Hematopoietic multipotent progenitor cell (in vitro differentiated cells): Measurements from ENCODE around the gene SHISA3. TPM values are rescaled to one million over a fixed set of nuclear protein-coding genes. Genes with fewer than 3 reads are reported as not detected.

ENCODE experiments used
- DNase-seq, 3 donors: peaks; one replicate each; pipeline ENCODE4 v3.0.0-alpha.2; 2011 to 2015; ENCODE audit warnings: low read depth in 2 of 3, low spot score in 2 of 3
- total RNA-seq: library from RNA; depleted of rRNA; stranded (reverse); fragments of >200 nt; gene quantifications from one replicate; pipeline ENCODE4 v1.2.3, GENCODE V29; 2012

Gene SHISA3
- total RNA-seq, 1 donor: not detected

DNA sequence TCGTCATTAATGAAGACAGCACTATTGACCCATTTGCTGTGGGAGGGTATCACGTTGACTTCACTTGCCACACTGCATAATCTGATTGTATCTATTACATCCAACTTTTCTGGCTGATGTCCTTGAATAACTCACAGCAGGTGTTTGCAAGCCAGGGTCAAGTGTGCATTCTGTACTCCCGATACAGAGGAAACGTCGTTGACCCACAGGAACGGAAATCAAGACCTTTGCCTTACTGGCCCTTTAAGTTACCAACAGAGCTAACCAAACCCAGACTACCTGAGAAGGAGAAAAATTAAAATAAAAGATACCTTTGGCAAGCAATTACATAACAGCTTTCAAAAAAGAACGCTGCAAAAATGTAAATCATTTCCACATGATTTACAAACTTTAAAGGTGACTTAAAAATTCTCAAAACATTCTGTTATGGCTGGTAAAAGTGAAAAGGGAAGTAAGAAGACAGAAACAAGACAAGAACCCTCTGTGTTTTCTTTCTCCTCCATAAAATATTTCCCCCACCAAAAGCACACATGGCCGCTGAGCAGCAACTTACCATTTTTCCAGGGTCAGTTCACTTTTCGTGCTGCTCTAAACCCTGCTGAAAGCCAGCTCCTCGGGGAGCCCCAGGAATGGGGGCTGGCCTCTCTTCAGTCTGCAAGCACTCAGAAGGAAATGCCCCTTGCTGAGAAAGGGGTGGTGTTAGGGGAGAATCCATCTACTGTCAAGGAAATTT is 6.5 kb upstream of the SHISA3 start:
- no peak for DNase-seq

GRCh38 chr4:42391355-42391664 is 6.0 kb upstream of the SHISA3 start:
- DNase-seq: no peak

DNA sequence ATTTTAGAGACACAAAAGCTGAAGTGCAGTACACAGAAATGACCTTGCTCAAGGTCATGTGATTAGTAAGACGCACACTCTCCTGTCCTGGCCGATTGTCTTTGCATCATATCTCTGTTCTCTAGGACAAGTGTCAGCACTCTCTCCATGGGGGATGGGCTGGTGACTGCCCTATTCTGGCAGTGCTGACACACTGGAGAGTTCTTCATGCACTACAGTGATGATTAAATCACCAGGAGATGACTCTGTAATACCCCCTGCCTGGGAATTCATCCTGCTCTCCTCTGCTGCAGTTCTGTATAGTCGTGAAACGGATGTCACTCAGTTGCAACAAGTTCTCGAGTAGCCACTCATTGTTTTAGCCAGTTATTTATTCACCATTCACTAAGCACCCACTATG is 5.3 kb upstream of the SHISA3 start:
- no peak for DNase-seq

DNA sequence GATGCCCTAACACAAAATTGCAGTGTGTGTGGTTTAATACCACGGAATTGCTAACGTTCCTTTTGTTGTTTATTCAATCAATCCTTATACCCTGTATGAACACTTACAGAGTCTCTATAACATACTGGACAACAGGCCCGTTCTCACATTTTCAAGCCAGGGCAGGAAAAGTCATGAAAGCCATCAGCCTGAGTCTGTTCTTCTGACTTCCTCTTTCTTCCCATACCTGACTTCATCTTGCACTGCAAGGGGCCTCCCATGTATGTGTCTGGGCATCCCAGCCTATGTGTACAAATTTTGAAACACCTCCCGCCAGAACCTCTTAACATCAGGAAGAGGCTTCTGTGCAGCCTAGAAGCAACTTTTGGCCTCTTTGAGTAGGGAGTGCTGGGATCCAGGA is 4.9 kb upstream of the SHISA3 start:
- peak in 1 of 3 donors; percentile 15 for DNase-seq

DNA sequence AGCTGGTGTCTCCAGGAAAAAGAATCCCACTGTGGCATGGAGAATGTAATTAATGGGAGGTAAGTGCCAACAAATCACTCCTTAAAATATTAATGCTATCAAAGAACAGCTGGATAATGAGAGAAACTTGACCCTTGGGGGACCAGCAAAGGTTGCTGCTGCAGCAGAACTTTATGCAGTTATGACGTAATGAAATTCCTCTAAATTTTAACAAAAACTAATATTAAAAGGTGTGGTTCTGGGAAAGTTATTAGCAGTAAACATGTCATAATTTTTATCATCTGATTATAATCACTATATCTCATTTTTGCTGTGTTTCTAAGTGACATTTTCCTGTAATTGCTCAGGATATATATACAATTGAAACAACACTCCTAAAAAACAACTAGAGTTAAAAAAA is 1.7 kb upstream of the SHISA3 start:
- DNase-seq: no peak

DNA sequence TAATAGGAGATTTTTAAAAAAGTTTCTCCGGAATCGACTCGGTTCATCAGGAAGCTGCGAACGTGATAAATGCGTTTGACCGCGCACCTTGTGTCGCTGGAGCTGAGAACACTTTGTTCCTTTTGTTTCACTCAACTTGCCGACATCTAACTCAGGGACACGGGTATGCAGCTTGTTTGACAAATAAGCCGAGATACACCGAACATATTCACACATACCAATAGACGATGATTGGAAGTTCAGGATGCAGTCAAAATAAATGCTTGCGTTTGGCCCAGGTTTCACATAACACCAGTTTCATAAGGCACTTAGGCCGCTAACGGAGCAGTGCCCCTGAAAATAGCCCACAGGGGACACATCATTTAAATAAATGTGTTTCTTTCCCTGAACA is 932 bp upstream of the SHISA3 start:
- peak in 2 of 3 donors; percentile 36 to 54 for DNase-seq

- peak in 1 of 3 donors; percentile 29 for DNase-seq
Measured at GRCh38 chr4:42397635-42398170, 415 bp downstream of the SHISA3 start.

GRCh38 chr4:42398171-42398870 is 1.0 kb downstream of the SHISA3 start:
- peak in 1 of 3 donors; percentile 22 for DNase-seq

DNA sequence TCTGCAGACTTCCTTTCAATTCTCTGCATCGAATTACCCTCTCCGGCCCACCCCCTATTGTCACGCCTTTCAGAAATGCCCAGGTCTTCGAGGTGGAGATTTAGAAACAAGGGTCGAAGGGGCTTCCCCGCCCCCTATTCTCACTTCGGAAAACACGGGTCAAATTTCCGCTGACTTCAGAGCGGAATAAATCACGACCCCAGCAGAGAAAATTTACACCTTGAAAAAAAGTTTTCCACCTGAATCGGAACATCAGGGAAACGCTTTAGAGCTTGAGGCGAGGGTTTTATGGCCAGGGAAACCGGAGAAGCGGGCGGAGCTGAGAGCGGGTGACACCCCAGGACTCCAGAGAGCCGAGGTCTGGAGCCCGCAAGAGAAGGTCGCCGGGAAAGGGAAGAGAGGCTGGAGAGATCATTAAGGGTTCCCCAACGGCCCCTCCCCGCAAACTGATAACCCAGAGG is 1.6 kb downstream of the SHISA3 start:
- DNase-seq: no peak

DNA sequence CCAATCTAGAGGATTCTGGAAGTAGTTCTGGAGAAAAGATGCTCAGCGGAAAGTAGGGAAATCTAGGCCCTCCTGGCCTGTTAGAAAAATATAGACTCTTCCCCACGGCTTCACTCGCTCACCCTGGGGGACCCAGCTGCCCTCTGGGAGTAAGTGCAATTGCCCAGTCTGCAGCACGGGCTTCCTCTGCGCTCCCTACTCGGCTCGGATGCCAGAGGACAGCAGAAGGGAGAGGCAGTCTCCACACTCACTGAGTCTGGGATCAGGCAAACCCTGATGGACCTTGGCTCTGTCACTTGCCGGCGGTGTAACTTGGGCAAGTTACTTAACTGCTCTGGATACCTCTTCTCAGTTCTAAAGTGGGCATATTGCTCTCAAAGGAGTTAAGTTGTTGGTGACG is 2.1 kb downstream of the SHISA3 start:
- DNase-seq: no peak

DNA sequence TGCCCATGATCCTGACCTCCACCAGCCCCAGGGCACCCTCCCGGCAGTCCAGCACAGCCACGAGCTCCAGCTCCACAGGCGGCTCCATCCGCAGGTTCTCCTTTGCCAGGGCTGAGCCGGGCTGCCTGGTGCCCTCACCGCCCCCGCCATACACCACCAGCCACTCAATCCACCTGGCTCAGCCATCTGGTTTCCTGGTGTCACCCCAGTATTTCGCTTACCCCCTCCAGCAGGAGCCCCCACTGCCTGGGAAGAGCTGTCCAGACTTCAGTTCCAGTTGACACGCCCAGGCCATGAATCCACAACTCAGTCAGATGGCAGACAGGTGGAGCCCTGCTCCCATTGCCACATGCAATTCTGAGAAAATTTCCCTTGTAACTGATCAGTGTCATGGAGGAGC is 3.9 kb downstream of the SHISA3 start:
- no peak for DNase-seq

GRCh38 chr4:42404001-42404400 is 6.7 kb downstream of the SHISA3 start:
- no peak for DNase-seq

- no peak for DNase-seq
Measured at GRCh38 chr4:42410446-42410845, 13.2 kb downstream of the SHISA3 start.

DNA sequence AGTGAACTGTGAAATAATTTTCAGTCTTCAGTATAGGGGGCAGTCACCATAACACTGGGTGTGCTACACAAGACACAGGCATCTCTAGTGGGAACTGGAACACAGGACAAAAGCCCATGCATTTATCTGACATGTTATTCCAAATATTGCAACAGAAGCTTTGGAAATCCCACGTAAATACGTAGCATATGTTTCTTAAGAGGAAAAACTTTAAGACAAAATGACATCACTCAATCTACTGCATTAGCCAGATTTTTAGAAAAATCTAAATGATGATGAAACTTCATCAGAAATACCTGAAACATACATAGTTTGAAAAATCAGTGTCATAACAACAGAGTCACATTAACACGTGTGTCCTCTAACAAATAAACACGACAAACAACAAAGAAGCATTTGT is 14.5 kb downstream of the SHISA3 start:
- DNase-seq: no peak

DNA sequence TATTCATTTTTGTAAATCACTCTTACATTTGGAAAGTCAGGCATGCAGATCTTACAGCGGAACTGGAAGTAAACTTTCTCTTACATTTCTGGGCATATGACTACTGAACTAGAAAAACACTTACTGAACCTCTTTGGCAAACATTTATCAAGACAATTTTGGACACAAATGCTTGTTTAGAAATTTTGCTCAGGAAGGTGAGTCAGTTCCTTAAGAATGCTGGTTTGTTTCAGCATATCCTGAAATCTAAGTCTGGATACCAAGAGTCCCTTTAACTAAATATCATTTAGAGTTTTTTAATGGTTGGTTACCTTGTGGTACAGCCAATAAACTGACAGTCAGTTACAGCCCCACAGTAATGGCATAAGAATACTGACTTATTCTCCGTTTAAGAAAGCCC is 15.0 kb downstream of the SHISA3 start:
- DNase-seq: no peak

- DNase-seq: no peak
Measured at GRCh38 chr4:42415281-42415680, 18.0 kb downstream of the SHISA3 start.

DNA sequence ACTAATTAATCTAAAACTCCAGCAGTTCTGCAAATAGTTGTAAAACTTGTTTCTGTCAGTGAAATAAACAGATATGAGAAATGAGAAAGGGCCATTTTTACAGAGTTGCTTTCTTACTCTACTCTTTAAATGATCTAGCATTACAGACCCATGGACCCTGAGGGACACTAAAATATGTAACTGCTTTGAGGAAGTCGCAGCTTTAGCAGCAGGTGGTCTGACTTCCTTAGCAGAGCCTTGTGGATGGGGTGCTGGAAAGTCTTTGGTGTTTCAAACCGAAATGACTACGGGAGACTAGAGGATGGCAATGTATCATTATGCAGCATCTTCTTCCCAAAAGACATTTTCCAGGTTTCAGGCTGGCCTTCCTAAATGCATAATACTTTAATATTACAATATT is 18.7 kb downstream of the SHISA3 start:
- DNase-seq: no peak

- no peak for DNase-seq
Measured at GRCh38 chr4:42417550-42417949, 20.3 kb downstream of the SHISA3 start.

DNA sequence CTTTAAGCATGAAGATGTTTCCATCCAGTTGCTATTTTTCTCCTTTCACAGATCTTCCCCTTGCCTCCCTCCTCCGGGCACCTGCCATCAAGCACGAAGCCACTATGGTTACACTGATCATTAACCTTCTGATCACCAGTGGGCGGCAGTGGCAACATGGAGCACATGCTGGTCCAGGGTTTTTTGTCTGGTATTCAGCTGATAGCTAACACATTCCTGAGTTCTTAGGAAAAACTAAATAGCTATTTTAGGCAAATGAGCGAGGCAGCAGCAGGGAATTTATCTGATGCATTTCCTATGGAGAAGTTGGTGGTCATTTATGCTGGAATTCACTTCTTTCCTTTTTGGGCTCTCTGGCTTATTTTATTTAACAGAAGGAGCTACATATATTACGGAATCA is 22.9 kb downstream of the SHISA3 start:
- no peak for DNase-seq

- no peak for DNase-seq
Measured at GRCh38 chr4:42425146-42426065, 28.1 kb downstream of the SHISA3 start.

GRCh38 chr4:42428036-42428435 is 30.7 kb downstream of the SHISA3 start:
- no peak for DNase-seq
